Fibroblast of villous mesenchyme (primary cell): Measurements from ENCODE around the gene C1orf159. TPM values are rescaled to one million over a fixed set of nuclear protein-coding genes. Genes with fewer than 3 reads are reported as not detected.
A peak's percentile ranks its signal among the peaks of the same experiment; 100 is the strongest.

Source experiments
- DNase-seq: peaks from one replicate; pipeline ENCODE4 v3.0.0-alpha.2; 2010; ENCODE audit warnings: low read depth
- H3K4me3 ChIP-seq: 2 replicates; pipeline ENCODE4 v1.5.1; 2011; ENCODE audit warnings: low read depth, mild to moderate bottlenecking, low read length
- total RNA-seq: library from RNA; depleted of rRNA; stranded (reverse); fragments of >200 nt; gene quantifications from 2 replicates; pipeline ENCODE4 v1.2.3, GENCODE V29; 2012
- TF ChIP-seq, protein P1 (sequence below): IDR thresholded peaks from 2 replicates; pipeline ENCODE4 v1.5.1; 2012; ENCODE audit warnings: low read depth, mild to moderate bottlenecking, low read length; ENCODE audit not compliant: insufficient read depth

C1orf159 gene
- total RNA-seq, 1 donor, result 6.5 TPM

DNA sequence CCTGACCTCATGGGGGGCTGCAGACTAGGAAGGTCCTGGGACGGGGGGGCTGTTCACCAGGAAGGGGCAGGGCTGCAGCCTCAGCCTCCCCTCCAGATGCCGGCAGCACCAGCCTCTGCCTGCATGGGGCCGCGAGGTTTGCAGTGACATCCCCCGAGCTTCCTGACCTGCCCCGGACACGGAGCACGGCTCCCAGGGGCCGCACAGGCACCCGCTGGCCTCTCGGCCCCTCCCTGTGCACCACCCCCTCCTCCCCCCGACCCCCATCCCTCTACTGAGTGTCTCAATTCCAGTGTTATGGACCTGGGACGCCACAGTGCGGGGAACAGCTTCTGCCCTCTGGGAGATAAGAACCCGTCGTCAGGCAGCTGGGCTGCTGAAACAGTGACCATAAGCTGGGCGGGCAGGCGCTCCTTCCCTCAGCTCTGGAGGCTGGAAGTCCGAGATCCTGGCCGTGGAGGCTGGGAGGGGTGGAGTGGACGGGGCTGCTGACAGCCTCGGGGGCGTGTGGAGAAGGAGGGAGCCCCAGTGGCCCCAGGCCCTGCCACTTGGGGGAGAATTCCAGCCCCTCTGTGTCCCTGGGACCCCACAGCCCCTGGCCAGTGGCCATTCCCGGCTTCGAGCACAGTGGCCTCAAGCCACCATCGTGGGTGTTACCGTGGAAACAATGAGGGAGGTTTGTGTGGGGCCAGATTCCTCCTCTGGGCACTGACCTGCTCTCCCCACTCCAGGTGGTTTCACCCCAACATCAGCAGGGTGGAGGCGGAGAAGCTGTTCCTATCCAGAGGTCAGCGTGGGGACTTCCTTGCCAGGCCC lies 53.3 kb downstream of the C1orf159 start:
- H3K4me3 ChIP-seq, result no peak overlapping the region
- TF ChIP-seq, protein P1, sequence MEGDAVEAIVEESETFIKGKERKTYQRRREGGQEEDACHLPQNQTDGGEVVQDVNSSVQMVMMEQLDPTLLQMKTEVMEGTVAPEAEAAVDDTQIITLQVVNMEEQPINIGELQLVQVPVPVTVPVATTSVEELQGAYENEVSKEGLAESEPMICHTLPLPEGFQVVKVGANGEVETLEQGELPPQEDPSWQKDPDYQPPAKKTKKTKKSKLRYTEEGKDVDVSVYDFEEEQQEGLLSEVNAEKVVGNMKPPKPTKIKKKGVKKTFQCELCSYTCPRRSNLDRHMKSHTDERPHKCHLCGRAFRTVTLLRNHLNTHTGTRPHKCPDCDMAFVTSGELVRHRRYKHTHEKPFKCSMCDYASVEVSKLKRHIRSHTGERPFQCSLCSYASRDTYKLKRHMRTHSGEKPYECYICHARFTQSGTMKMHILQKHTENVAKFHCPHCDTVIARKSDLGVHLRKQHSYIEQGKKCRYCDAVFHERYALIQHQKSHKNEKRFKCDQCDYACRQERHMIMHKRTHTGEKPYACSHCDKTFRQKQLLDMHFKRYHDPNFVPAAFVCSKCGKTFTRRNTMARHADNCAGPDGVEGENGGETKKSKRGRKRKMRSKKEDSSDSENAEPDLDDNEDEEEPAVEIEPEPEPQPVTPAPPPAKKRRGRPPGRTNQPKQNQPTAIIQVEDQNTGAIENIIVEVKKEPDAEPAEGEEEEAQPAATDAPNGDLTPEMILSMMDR, result no peak
- peak; percentile 22 for DNase-seq

DNA sequence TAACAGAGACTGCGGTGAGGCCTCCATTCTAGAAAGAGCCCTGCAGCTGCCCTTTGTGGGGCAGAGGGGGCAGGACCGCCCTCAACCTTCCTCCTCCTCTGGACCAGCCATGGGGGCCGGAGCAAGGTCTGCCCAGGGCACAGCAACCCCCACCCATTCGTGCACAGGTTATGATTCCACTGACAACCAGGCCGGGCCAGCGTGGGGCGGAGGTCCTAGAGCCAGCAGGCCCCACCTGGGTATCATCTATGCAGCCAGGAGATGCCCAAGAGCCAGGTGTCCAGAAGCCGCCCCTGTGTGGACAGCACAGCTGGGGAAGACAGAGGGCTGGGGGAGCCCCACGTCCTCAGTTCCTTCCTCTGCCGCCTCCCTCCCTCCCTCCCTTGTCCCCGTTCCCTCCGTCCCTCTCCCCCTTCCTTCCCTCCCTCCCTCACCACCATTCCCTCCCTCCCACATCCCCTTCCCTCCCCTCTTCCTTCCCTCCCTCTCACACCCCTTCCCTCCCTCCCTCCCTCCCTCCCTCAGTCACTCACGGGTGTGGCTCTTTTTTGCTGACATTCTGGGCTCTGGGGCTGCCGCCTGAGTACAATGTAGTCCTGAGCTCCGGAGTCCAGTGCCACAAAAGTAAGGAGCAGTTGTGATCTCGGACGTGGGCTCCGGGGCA lies 54.1 kb downstream of the C1orf159 start:
- no peak overlapping the region for H3K4me3 ChIP-seq
- peak; percentile 11 for DNase-seq
- TF ChIP-seq, protein P1, result no peak

DNA sequence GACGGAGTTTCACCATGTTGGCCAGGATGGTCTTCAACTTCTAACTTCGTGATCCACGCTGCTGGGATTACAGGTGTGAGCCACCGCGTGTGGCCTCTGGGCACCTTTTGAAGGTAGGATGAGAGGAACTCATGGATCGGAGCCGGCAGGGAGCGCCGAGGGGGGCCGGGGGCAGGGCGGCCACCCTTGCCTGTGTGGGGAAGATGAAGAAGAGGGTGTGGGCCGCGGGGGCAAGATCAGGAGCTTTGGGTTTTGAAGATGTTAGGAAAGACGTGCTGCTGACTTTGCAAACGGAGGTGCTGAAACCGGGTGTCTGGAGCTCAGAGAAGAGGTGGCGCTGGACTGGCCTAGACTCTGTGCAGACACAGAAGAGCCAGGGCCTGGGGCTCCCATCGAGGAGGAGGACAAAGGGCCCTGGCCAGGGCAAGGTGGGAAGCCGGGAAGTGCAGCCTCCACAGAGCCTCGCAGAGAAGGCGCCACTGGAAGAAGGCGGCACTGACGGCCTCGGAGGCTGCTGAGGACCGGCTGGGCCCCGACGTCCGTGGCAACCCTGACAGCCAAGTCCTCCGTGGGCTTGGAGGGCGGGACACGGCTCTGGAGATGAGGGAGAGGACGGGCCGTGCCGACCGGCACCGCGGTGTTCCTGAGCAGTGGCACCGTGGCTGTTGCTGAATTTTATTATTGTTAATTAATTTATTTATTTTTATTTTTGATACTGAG lies 55.4 kb downstream of the C1orf159 start:
- DNase-seq, result no peak
- TF ChIP-seq, protein P1, result no peak
- no peak overlapping the region for H3K4me3 ChIP-seq

DNA sequence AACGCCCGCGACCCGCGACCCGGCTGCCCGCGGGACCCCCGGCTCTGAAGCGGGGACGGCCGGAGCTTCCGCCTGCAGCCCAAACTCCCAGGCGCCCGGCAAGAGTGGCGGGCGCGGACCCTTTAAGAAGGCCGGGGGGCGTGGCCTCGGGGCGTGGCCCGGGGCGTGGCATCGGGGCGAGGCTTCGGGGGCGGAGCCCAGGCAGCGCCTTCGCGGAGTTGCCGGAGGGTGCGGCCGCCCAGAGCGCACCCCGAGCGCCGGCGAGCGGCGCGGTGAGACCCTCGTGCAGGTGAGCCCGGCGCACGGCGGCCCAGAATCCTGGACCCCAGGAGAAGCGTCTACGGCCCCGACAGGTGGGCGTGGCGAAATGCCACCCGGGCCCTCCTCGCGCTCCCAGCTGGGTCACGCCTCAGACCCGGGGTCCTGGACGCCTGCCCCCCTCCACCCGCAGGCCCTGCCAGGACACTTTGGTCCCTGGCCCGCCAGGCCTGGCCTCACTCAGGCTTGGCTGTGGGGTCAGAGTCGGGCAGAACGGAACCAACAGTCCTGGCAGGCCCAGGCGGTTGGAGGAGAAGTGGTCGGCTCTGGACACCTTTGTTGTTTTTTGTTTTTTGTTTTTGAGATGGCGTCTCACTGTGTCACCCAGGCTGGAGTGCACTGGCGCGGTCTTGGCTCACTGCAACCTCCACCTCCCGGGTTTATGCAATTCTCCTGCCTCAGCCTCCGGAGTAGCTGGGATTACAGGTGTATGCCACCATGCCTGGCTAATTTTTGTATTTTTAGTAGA lies 56.2 kb downstream of the C1orf159 start:
- peak; percentile 77 for DNase-seq
- TF ChIP-seq, protein P1, result no peak
- H3K4me3 ChIP-seq, result peak overlapping the region; percentile 57

DNA sequence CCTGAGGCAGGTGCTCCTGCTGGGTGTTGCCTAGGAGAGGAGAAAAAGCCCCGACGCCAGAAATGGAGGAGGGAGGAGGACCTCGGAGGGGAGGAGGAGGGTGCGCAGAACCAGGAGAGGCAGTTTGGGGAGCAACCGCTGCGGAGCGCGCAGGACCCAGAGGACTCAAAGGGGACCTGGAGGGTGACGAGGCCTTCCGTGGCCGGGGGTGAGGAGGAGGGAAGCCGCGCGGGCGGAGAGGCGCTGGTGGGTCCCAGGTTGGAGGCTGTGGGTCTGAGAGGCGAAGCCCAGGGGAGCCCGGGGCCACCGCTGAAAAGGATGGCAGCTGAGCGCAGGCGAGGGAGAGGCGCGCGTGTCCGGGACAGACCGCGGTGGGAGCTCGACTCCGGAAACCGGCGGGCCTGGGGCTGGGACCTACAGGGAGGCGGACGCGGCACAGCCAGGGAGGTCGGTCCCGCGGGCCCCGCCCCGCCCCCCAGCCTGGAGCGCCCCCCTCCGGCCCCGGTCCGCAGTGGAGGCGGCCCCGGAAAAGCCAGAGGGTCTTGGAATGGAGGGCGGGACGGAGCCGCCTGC lies 56.9 kb downstream of the C1orf159 start:
- TF ChIP-seq, protein P1, result peak; percentile 22
- peak overlapping the region; percentile 57 for H3K4me3 ChIP-seq
- DNase-seq, result peak; percentile 36
